ENCODE results near the gene PPIP5K1.

The PPIP5K1 gene

GRCh38 chr15:43498990-43499389 is 91.0 kb downstream of the PPIP5K1 start:
- no peak for DNase-seq (ENCODE audit: low read depth in 1 of 2, low spot score in 1 of 2)
- Histone ChIP-seq H3K27me3 (ENCODE audit: insufficient read depth, poor library complexity, severe bottlenecking) (no peaks in the 10 kb centered on the region), H3K27ac (replicated peaks) (no peak overlapping the region), H3K4me3 (replicated peaks; ENCODE audit: insufficient read depth, low read length) (no peak overlapping the region)
- TF ChIP-seq SPI1 (IDR thresholded peaks at IDR 0.05; ENCODE audit: borderline replicate concordance, low read depth) (no peak), GABPA (IDR thresholded peaks at IDR 0.05; ENCODE audit: low read depth) (no peak), POLR2AphosphoS5 (IDR thresholded peaks at IDR 0.05; ENCODE audit: low read depth) (no peak), CTCF (IDR thresholded peaks at IDR 0.05; ENCODE audit: insufficient read depth, low read length) (no peak), REST (IDR thresholded peaks at IDR 0.05; ENCODE audit: insufficient replicate concordance, low read depth) (no peak)

GRCh38 chr15:43493703-43494472 is 96.1 kb downstream of the PPIP5K1 start:
- Histone ChIP-seq H3K4me3 (replicated peaks; ENCODE audit: insufficient read depth, low read length) (no peak overlapping the region), H3K27ac (replicated peaks) (no peak overlapping the region), H3K27me3 (ENCODE audit: insufficient read depth, poor library complexity, severe bottlenecking) (no peaks in the 10 kb centered on the region)
- TF ChIP-seq POLR2AphosphoS5 (IDR thresholded peaks at IDR 0.05; ENCODE audit: low read depth), result no peak
- TF ChIP-seq SPI1 (IDR thresholded peaks at IDR 0.05; ENCODE audit: borderline replicate concordance, low read depth), result no peak
- no peak for TF ChIP-seq GABPA (IDR thresholded peaks at IDR 0.05; ENCODE audit: low read depth)
- no peak for TF ChIP-seq REST (IDR thresholded peaks at IDR 0.05; ENCODE audit: insufficient replicate concordance, low read depth)
- no peak for TF ChIP-seq CTCF (IDR thresholded peaks at IDR 0.05; ENCODE audit: insufficient read depth, low read length)
- no peak for DNase-seq (ENCODE audit: low read depth in 1 of 2, low spot score in 1 of 2)

- peak; percentile 82 to 97 for DNase-seq (ENCODE audit: low read depth in 1 of 2, low spot score in 1 of 2)
- TF ChIP-seq GABPA (IDR thresholded peaks at IDR 0.05; ENCODE audit: low read depth) (no peak), SPI1 (IDR thresholded peaks at IDR 0.05; ENCODE audit: borderline replicate concordance, low read depth) (peak; percentile 71; the same call in 1 of the 2 replicates)
- Histone ChIP-seq H3K27ac (replicated peaks) (peak within 1 kb of the TSS; percentile 53), H3K4me3 (replicated peaks; ENCODE audit: insufficient read depth, low read length) (peak within 1 kb of the TSS; percentile 100), H3K27me3 (ENCODE audit: insufficient read depth, poor library complexity, severe bottlenecking) (no peaks in the 10 kb centered on the region)
Observed at GRCh38 chr15:43492673-43493601, 97.1 kb downstream of the PPIP5K1 start, which contains the start of gene TP53BP1. Gene TP53BP1, minus strand, starts transcription at chr15:43493156. Its CDS starts 113 bp downstream, at chr15:43493043.

GRCh38 chr15:43492266-43492665 is 97.7 kb downstream of the PPIP5K1 start:
- H3K27ac ChIP-seq (replicated peaks), result peak overlapping the region; percentile 53
- no peak for TF ChIP-seq SPI1 (IDR thresholded peaks at IDR 0.05; ENCODE audit: borderline replicate concordance, low read depth)
- no peak for TF ChIP-seq CTCF (IDR thresholded peaks at IDR 0.05; ENCODE audit: insufficient read depth, low read length)
- no peak for TF ChIP-seq GABPA (IDR thresholded peaks at IDR 0.05; ENCODE audit: low read depth)
- no peak for TF ChIP-seq REST (IDR thresholded peaks at IDR 0.05; ENCODE audit: insufficient replicate concordance, low read depth)
- TF ChIP-seq POLR2AphosphoS5 (IDR thresholded peaks at IDR 0.05; ENCODE audit: low read depth), result no peak

More at GRCh38 chr15:43492266-43492665, 97.7 kb downstream of the PPIP5K1 start:
- Histone ChIP-seq H3K27me3 (ENCODE audit: insufficient read depth, poor library complexity, severe bottlenecking) (no peaks in the 10 kb centered on the region), H3K4me3 (replicated peaks; ENCODE audit: insufficient read depth, low read length) (peak overlapping the region; percentile 100)
- DNase-seq (ENCODE audit: low read depth in 1 of 2, low spot score in 1 of 2), result no peak

All from HL-60 (cell line).